KBM-7 (cell line): ENCODE data around the gene OSBPL7.

Source experiments
- DNase-seq: peaks from one replicate; pipeline ENCODE4 v3.0.0-alpha.2; 2015
- in situ Hi-C: fragments of 300-500 bp; cut with MboI; formaldehyde crosslinking; loops from 2 replicates; pipeline ENCODE4 v1.14.3; 2020; ENCODE audit warnings: low sequenced_read_pairs, low pct_unique_long_range_greater_than_20kb, mixed read lengths

The OSBPL7 gene

DNA sequence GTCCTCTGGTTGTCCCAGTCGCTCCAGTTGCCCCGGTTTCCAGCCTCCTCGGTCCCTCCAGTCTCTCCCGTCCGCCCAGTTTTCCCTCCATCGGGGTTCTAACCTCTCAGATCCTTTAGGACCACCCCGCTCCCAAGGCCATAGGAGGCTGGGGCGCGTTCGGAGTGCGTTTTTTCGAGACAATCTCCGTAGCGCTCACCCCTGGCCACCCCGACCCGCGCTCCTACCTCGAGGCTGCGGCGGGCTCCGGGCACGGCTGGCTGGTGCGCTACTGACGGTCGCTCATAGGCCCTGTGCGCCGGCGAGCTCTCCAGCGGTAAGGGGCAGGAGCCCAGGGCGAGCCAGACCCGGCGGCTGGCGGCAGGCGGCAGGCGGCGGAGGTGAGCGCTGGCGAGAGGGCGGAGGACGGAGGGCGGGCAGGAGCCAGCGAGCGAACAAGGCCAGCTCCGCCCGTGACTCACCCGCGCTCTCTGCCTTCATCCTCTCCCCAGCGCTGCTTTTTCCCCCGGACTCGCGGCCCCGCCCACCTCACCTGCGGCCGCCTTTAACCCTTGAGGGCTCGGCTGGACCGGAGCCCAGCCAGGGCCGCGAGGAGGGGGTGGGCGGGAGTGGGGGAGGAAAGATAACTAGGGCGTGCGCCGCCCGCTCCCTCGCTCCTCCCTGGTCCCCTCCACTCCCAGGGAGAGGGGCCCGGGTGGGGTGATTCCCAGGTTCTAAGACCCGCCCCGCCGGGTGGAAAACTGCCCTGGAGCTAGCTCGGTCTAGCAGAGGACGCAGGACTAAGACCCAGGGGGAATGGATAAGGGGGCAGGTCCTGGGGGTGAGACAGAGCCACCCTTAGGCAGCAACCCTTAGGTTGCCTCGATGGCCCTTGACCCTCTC, 29.3 kb upstream of the OSBPL7 start, which contains the start of gene SP6:
Gene SP6 (minus strand): TSS at position 472 of the 882 bp plus-strand sequence. CDS start 2,734 bp downstream, outside the sequence.
- DNase-seq: no peak

DNA sequence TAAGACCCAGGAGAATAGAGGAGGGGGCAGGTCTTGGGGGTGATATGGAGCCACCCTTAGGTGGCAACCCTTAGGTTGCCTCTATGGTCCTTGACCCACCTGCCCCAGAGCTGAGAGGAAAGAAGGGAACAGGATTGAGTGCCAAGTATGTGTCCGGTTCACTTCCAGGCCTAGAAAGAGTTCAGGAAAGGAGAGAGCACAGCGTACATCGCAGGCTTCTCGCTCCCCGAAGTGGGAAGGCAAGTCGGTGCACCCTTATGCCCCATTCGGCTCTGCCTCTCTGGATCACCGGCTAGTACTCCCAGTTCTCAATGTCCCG, 28.7 kb upstream of the OSBPL7 start:
- DNase-seq: no peak
- in situ Hi-C loops: no loop called here

More for the DNA sequence above, 29.3 kb upstream of the OSBPL7 start, which contains the start of gene SP6:
- in situ Hi-C loops: no loop called here

DNA sequence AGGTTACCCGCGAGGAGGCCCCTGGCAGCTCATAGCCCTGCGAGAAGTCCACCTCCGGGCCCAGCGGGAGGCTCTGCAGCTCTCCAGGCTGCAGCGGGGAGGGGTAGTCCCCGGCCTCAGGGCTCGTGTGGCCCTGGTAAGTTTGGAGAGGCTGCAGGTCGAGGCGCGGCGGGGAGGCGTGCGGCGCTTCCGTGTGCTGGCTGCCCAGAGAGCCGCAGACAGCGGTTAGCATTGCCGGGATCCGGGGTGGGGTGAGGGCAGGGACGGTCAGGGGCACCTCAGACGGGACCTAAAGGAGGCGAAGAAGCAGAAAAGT, 26.6 kb upstream of the OSBPL7 start:
- no peak for DNase-seq
- in situ Hi-C loops: loop anchor here (10.0 to 25.0 kb wide), 2 partner anchors 47 to 114 kb away; partner anchors contain the start of genes CDK5RAP3, PRR15L and SP2

DNA sequence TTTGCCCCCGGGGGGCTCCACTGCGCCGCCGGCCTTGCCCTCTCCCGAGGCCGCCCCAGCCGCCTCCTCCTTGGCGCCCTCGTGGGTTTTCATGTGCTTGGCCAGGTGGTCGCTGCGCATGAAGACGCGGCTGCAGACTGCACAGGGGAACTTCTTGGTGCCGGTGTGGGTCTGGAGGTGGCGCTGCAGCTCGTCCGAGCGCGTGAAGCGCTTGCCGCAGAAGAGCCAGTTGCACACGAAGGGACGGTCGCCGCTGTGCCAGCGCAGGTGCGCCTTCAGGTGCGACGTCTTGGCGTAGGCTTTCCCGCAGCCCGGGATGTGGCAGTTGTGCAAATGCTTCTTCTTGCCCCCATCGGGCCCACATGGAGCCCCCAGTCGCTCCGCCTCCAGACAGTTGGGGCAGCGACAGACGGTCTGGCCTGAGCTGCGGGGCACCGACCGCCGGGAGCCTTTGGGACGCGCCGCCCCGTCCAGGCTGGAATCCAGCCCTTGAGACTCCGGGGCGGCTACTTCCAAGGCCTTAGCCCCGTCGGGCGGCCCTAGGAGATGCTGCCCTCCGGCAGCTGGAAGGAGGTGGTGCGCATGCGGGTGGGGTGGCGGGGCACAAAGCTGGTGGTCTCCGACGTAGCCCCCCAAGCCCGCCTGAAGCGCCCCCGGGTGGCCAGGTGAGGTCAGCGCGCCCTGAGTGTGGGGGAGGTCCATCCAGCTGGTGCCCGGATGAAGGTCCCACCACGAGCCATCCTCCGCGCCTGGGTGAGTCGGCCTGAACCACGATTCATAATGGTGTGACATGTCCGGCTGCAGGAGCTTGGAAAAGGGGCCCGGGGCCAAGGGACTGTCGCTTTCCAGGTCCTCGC, 26.0 kb upstream of the OSBPL7 start:
- in situ Hi-C loops: loop anchor here (10.0 to 25.0 kb wide), 2 partner anchors 47 to 115 kb away; partner anchors contain the start of genes CDK5RAP3, PRR15L and SP2
- peak; percentile 32 for DNase-seq

DNA sequence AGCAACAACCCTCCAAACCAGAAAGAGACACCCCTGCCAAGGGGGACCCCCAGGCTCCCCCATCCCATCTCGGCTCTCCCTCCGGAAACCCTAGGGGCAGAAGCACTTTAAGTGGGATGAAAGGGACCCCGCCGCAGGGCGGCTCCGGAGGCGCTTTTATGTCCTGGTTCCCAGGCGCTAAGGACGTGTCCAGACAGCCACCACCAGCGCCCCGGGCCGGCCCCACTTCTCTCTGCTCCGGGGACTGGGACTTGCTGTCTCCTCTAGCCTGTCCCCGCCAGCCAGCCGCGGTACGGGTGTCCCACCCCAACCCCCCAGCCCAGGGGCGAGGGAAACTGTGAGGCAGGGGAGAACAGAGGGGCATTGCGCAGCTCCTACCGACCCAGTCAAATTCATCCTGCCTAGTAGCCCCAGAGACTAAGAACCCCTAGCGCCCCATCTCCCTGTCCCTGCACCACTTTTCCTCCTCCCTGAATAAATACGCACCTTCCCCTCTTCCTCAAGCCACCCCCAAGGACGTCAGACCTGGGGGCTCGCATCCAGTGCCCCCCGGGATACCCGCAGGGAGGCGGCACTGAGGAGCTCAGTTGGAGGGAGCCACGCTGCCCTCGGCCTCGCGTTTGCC, 25.2 kb upstream of the OSBPL7 start:
- in situ Hi-C loops: loop anchor here (10.0 to 25.0 kb wide), 2 partner anchors 48 to 115 kb away; partner anchors contain the start of genes CDK5RAP3, PRR15L and SP2
- peak; percentile 28 for DNase-seq

DNA sequence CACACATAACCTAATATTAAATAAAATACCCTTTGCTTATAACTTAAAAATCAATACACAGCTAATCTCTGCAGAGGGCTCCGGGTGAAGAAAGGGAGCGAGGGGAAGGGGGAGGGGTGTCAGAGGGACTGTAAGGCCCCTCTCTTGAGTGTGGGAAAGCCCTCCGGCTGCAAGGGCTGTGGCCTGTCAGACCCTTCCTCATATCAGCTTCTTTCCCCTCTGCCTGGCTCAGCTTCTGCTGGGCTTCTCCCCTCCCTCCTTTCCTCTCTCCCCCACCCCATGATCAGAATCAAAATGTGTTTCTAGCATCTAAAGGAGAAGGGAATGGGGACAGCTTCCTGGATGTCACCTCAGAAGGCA, 24.1 kb upstream of the OSBPL7 start:
- in situ Hi-C loops: loop anchor here (10.0 to 25.0 kb wide), 2 partner anchors 49 to 117 kb away; partner anchors contain the start of genes CDK5RAP3, PRR15L and SP2
- no peak for DNase-seq

DNA sequence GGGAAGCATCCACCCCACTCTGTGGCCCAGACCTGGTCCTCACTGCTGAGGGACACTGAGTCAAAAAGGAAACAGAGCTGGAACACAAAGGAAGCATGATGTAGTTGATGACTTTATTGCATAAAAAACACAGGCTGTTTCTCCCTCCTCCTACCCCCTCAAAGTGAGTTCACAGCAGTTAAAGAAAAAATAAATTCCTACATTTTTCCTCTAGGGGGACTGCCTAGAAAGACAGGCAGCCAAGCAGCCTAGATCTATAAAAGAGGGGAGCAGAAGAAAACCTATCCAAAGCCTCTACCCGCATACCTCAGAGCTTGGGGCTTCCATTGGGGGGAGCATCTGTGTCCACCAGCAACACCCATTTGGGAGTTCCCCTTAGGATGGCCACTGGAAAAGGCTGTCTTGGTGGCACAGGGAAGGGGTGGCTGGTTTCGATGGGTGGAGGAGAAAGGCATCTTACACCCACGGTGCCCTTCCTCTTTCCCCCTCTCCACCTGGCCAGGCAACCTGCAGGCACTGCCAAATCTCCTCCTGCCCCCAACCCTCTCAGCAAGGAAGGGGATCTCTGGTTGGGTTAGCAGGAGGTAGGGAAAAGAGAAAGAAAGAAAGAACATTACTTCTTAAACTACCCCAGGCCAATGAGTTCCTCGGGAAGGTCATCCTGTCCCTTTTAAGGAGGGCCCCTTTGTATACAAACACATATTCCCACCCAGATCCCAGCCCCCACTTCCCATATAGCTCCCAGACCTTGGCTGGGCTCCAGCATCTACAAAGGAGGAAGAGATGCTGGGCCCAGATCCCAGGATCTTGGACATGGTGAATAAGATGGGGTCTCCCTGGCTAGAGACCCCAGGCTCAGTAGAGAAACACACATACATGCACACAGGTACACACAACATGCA, 23.5 kb upstream of the OSBPL7 start:
- DNase-seq: peak; percentile 38
- in situ Hi-C loops: loop anchor here (10.0 to 25.0 kb wide), 2 partner anchors 50 to 117 kb away; partner anchors contain the start of genes CDK5RAP3, PRR15L and SP2

DNA sequence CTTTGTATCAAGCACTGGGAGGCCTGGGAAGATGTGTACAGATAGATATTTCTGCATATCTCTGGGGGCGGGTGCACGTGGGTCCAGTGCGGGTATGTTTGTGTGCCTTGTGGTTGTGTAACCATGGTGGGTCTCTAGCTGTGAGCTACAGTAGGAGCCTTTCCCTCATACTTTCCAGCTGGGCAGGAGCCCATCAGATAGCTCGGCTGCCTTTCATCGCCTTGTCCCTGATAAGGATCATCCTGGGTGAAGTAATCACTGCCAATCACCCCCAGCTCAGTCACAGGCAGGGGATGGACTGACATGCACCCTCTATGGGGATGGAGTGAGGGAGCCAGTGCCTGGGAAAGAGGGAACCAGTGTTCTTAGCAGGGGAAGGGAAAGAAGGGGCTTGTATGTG, 22.6 kb upstream of the OSBPL7 start:
- in situ Hi-C loops: loop anchor here (10.0 to 25.0 kb wide), 2 partner anchors 51 to 118 kb away; partner anchors contain the start of genes CDK5RAP3, PRR15L and SP2
- no peak for DNase-seq

DNA sequence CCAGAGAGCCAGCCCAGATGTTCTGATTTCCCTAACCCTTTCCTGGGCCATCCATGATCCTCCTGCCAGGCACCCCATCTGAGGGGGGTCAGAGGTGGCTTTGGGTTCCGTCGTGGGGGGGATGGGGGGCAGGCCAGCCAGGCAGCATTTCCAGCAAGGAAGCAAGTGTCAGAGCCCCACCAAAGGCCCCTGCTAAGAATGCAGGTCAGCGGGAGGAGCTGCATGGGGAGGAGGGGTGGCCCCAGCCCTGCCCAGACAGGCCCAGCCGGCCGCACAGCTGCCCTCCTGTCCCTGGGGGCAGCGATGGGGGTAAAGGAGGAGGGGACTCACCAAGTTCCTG, 21.8 kb upstream of the OSBPL7 start:
- in situ Hi-C loops: loop anchor here (10.0 to 25.0 kb wide), 2 partner anchors 51 to 119 kb away; partner anchors contain the start of genes CDK5RAP3, PRR15L and SP2
- no peak for DNase-seq

DNA sequence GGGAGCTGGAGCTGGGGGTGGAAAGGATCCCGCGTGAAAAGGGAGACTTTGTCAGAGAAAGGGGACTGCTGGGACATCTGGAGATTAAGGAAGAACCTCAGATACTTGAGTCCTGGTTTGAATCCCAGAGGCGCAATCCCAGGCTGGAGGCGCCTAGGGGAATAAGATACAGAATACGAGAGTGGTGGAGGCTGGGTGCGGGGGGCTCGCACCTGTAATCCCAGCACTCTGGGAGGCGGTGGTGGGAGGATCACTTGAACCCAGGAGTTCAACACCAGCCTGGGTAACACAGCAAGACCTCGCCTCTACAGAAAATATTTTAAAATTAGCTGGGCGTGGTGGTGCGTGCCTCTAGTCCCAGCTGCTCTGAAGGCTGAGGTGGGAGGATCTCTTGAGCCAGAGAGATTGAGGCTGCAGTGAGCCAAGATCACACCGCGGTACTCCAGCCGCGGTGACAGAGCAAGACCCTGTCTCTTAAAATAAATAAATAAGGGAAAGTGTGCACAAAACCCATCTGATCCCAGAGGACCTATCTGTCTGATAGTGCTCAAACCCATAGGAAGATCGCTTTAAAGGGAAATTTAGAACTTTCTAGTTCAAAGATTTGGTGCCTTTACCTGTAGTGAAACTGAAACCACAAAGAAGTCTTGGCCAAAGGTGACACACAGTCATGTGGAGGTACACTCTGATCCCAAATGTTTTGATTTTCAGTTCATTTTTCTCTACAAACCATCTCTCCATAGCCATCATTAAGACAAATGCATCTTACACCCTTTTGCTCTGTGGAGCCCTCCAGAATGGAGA, 20.1 kb upstream of the OSBPL7 start:
- in situ Hi-C loops: loop anchor here (10.0 to 25.0 kb wide), 2 partner anchors 53 to 121 kb away; partner anchors contain the start of genes CDK5RAP3, PRR15L and SP2
- DNase-seq: no peak

DNA sequence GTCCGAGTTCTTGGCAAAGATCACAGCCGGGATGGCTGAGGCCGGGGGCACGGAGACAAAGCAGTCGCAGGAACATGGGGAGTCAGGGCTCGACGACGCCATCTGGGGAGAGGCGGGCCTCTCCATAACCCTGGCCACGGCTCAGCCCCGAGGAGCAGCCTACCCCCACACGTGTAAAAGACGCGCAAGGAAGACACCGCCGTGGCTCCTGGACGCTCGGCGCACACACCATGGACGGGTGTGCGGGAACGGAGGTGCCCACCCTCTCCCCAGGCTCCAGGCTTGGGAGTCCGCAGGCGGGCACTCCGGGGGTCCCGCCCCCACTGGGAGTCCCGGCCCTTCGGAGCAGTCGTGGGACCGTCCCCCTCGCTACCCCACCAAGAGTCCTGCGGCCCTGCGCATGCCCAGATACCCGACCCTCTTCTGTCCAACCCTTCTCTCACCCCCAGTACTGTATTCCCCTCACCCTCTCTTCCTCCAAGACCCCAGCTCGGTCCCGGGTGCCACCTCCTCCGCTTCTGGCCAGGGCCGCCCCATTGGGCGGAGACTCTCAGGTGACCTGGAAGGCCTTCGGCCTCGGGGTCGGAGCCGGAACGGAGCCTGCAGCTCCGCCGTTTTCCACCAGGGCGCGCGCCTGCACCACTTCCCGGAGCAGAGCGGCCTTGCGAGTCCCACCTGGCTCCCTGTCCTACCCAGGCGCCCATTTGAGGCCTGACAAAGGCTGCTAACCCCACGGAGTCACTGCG, 19.3 kb upstream of the OSBPL7 start, which contains the start of gene SCRN2:
Gene SCRN2 (minus strand): TSS at position 532 of the 746 bp plus-strand sequence. CDS start 430 bp downstream, at position 102.
- peak; percentile 96 for DNase-seq
- in situ Hi-C loops: loop anchor here (10.0 to 25.0 kb wide), 2 partner anchors 54 to 121 kb away; partner anchors contain the start of genes CDK5RAP3, PRR15L and SP2

DNA sequence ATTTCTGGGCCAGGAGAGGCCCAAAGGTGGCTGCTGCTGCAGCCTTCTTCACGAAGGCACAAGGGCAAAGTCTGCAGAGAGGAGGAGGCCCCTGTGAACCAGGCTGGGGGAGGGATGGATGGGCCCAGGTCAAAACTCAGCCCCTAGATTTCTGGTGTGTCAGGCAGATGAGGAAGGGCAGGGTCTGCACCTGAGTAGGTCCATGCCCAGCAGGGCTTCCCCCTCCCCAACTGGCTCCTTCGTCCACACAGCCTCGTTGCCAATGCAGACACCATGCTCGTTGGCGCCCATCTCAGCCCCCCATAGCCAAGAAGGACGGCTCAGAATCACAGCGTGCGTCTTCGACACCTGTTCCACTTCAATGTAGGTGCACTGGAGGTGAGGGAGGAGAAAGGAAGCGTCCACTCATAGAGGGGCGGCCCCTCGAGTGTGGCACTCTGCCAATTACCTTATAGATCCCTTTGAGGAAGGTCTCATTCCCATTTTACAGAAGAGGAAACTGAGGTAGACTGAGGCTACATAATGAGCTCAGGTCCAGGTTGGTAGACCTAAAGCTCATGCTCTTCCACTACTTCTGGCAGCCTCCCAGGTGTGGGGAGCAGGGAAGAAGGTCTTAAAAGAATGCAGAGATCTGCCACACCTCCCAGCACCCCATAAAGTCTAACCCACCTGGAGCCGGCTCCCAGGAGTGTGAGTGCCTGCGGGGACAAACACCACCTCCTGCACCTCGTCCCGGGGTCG, 18.6 kb upstream of the OSBPL7 start:
- in situ Hi-C loops: loop anchor here (10.0 to 25.0 kb wide), 2 partner anchors 55 to 122 kb away; partner anchors contain the start of genes CDK5RAP3, PRR15L and SP2
- DNase-seq: no peak

DNA sequence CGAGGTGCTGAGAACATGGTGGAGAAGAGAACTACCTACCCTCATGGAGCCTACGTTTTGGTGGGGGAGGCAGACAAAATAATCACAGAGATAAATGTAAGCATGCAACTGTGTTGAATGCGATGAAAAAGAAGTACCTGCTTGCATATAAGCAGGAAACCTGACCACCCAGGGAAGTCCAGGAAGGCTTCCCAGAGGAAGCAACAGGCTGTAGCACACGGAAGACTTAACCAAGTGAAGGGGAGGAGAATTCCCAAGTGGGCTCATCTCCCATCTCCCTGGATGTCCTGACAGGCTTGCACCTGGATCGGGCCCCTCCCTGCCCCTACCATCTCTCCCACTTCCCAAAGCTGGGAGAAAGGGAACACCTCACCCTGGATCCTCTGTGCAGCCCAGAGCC, 17.5 kb upstream of the OSBPL7 start:
- DNase-seq: no peak
- in situ Hi-C loops: loop anchor here (25.0 kb wide), 1 partner anchor 123 kb away; the partner anchor contains the start of genes CDK5RAP3 and PRR15L

DNA sequence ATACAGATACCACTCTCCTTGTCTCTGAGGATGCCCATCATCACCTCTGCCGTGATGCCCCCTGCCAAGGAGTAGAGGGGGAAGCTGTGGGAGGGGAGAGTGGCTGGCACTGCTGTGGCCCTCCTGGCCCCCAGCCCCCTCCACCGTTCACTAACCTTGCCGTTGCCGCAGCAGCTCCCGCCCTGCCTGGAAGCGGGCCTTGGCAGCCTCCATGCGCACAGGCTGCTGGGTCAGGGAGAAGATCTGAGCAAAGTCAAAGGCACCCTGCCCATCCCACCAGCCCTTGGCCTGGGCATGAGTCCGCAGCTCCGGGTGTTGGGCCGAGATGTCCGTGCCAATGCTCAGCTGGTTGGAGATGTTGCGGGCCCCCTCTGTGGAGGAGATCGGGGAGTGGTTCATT, 17.0 kb upstream of the OSBPL7 start:
- in situ Hi-C loops: loop anchor here (25.0 kb wide), 1 partner anchor 124 kb away; the partner anchor contains the start of genes CDK5RAP3 and PRR15L
- DNase-seq: no peak

DNA sequence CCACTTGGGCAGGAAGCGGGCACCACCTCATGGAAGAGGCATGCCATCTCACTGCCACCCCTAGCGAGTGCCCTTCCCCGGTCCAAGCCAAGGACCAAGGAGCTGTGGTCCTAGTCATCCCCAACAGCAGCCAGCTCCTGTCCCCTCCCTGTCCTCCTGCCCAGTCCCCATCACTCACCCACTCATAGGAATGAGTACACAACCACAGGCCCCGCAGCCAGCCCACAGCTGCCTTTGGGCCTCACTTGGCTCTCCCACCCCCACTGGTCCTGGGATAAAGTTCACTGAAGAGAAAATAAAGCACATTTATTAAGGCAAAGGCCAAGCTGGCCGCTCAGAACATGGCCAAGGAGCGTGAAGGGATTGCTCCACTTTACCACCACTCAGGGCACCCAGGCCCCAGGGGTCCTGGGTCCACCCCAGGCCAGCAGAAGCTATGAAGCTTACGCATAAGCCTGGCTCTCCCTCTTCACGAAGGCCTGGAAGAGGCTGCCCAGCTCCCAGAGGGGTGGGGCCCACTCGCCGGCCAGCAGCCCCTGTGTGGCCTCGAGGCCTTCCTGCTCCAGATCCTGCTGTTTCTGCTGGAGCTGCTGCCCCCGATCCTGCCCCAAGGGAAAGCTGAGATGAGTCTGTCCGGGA, 15.9 kb upstream of the OSBPL7 start:
- DNase-seq: no peak
- in situ Hi-C loops: loop anchor here (25.0 kb wide), 1 partner anchor 125 kb away; the partner anchor contains the start of genes CDK5RAP3 and PRR15L
